Left forelimb (tissue), 1 donor: ENCODE data around the gene SERPINA10.
"Not testable (repeated sequence)": the region's sequence is repeated elsewhere in the genome, so short reads cannot be mapped to it uniquely, and the experiment has no call there.

Experiments used
- DNase-seq: peaks from one replicate; pipeline ENCODE4 v3.0.0-alpha.2; 2018; ENCODE audit warnings: low spot score

SERPINA10 gene

GRCh38 chr14:94282991-94283723 is 9.9 kb downstream of the SERPINA10 start:
- DNase-seq, result no peak

- no peak for DNase-seq
Observed at GRCh38 chr14:94278731-94279130, 14.3 kb downstream of the SERPINA10 start.

- not testable (repeated sequence) for DNase-seq
Observed at GRCh38 chr14:94276898-94277561, 16.0 kb downstream of the SERPINA10 start.

GRCh38 chr14:94269156-94269555 is 23.9 kb downstream of the SERPINA10 start:
- no peak for DNase-seq

GRCh38 chr14:94268582-94268981 is 24.5 kb downstream of the SERPINA10 start:
- DNase-seq, result not testable (repeated sequence)

- no peak for DNase-seq
Observed at GRCh38 chr14:94267352-94267751, 25.7 kb downstream of the SERPINA10 start.

- not testable (repeated sequence) for DNase-seq
Observed at GRCh38 chr14:94264195-94264594, 28.9 kb downstream of the SERPINA10 start.

GRCh38 chr14:94244182-94244581 is 48.9 kb downstream of the SERPINA10 start:
- no peak for DNase-seq

GRCh38 chr14:94239406-94239805 is 53.7 kb downstream of the SERPINA10 start:
- DNase-seq, result no peak

GRCh38 chr14:94237983-94238382 is 55.1 kb downstream of the SERPINA10 start:
- DNase-seq, result no peak

GRCh38 chr14:94237046-94237445 is 56.0 kb downstream of the SERPINA10 start:
- no peak for DNase-seq
